Naive thymus-derived CD4-positive, alpha-beta T cell (primary cell): ENCODE data around the gene FOXP3. TPM values are rescaled to one million over a fixed set of nuclear protein-coding genes. Genes with fewer than 3 reads are reported as not detected.

Experiments
- ATAC-seq: fragments of 150-1000 bp; cut with Tn5 transposase; 2 replicates; pipeline ENCODE4 v1.10.0; 2021; ENCODE audit warnings: mild to moderate bottlenecking, moderate library complexity
- CTCF ChIA-PET: fragments of 350-600 bp; sonication (Branson Sonifier 250); formaldehyde crosslinking; loops from one replicate; lab custom pipeline; 2021; ENCODE audit warnings: antibody characterized with exemption; lab: Charles Lee
- POLR2A ChIA-PET: fragments of 350-600 bp; sonication (Branson Sonifier 250); formaldehyde crosslinking; loops from one replicate; lab custom pipeline; 2021; ENCODE audit warnings: antibody characterized with exemption, inconsistent platforms; lab: Charles Lee
- DNase-seq, 9 donors: peaks; one replicate each; pipeline versions ENCODE4 v3.0.0 to v3.0.0-alpha.2; 2020 to 2022; ENCODE audit warnings: mixed read lengths in 1 of 9
- H3K27ac ChIP-seq: one replicate; pipeline ENCODE4 v1.7.0; 2013; ENCODE audit warnings: mild to moderate bottlenecking, low read depth, low read length, moderate library complexity
- H3K27me3 ChIP-seq, 2 donors: one replicate each; pipeline ENCODE4 v1.7.0; 2013; ENCODE audit warnings: low read length in 2 of 2, mild to moderate bottlenecking in 2 of 2, moderate library complexity in 2 of 2; ENCODE audit not compliant: control insufficient read depth in 2 of 2, insufficient read depth in 2 of 2
- H3K36me3 ChIP-seq, 3 experiments: 1 replicate in 2 of 3; 2 replicates in 1 of 3; pipeline ENCODE4 v1.7.0; 2013; ENCODE audit warnings: low read length in 3 of 3, mild to moderate bottlenecking in 3 of 3, moderate library complexity in 1 of 3; ENCODE audit not compliant: insufficient read depth in 3 of 3, control insufficient read depth in 2 of 3
- H3K4me1 ChIP-seq, 2 donors: one replicate each; pipeline ENCODE4 v1.7.0; 2013; ENCODE audit warnings: low read length in 2 of 2, mild to moderate bottlenecking in 2 of 2, moderate library complexity in 1 of 2; ENCODE audit not compliant: control insufficient read depth in 2 of 2, insufficient read depth in 2 of 2
- H3K4me3 ChIP-seq: 2 replicates; pipeline ENCODE4 v1.7.0; 2013; ENCODE audit warnings: mild to moderate bottlenecking, low read length
- H3K9me3 ChIP-seq, 3 experiments: 1 replicate in 2 of 3; 2 replicates in 1 of 3; pipeline ENCODE4 v1.7.0; 2013; ENCODE audit warnings: low read length in 3 of 3; ENCODE audit not compliant: control insufficient read depth in 2 of 3
- H3K27ac Mint-ChIP-seq, 9 donors: one replicate each; pipeline ENCODE4 v1.8.0; 2020 to 2022; ENCODE audit warnings: mixed read lengths in 9 of 9, mild to moderate bottlenecking in 8 of 9, moderate library complexity in 5 of 9, inconsistent platforms in 2 of 9
- H3K27me3 Mint-ChIP-seq, 5 donors: one replicate each; pipeline ENCODE4 v1.8.0; 2021 to 2022; ENCODE audit warnings: mixed read lengths in 5 of 5, mild to moderate bottlenecking in 1 of 5
- H3K36me3 Mint-ChIP-seq, 5 donors: one replicate each; pipeline ENCODE4 v1.8.0; 2020 to 2022; ENCODE audit warnings: mixed read lengths in 5 of 5, mild to moderate bottlenecking in 3 of 5, inconsistent platforms in 1 of 5
- H3K4me1 Mint-ChIP-seq, 7 donors: one replicate each; pipeline ENCODE4 v1.8.0; 2020 to 2022; ENCODE audit warnings: mixed read lengths in 7 of 7, mild to moderate bottlenecking in 3 of 7, inconsistent platforms in 1 of 7
- H3K4me3 Mint-ChIP-seq, 10 donors: one replicate each; pipeline ENCODE4 v1.8.0; 2020 to 2022; ENCODE audit warnings: mild to moderate bottlenecking in 10 of 10, mixed read lengths in 10 of 10, moderate library complexity in 6 of 10, inconsistent platforms in 2 of 10
- H3K9me3 Mint-ChIP-seq, 11 donors: one replicate each; pipeline ENCODE4 v1.8.0; 2020 to 2022; ENCODE audit warnings: mixed read lengths in 11 of 11, mild to moderate bottlenecking in 4 of 11, inconsistent platforms in 1 of 11, moderate library complexity in 1 of 11
- intact Hi-C, 2 donors: fragments of 100-400 bp; cut with micrococcal nuclease; formaldehyde crosslinking; loops; one replicate each; pipeline ENCODE4 v1.15.1; 2023
- polyA plus RNA-seq, 2 donors: library from polyadenylated mRNA; unstranded; fragments of 300-500 nt; fragmentation: Illumina TruSeq; gene quantifications; one replicate each; pipeline ENCODE4 v1.2.3, GENCODE V29; 2021
- total RNA-seq, 6 experiments: library from RNA in 5 of 6; stranded (reverse) in 5 of 6; gene quantifications; 1 replicate in 5 of 6; 2 replicates in 1 of 6; pipeline ENCODE4 v1.2.3 and lab custom pipeline; 2021 to 2026

FOXP3 gene
- total and polyA plus RNA-seq, 7 experiments from 2014 or later = 0.35 to 25.3 (median 0.76) TPM

DNA sequence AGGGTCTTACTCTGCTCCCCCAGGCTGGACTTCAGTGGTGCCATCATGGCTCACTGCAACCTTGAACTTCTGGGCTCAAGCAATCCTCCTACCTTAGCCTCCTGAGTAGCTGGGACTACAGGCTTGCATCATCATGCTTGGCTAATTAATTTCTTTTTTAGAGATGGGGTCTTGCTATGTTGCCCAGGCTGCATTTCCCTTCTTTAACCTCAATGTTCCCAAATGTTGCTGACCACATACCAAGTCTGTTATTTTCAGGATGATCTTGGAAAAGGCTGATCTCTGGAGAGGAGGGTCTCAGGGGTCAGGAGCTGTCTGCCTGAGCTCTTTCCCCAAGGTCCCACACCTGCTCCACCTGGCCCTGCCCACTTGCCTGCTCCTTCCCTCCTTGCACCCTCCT, 44.4 kb downstream of the FOXP3 start:
- Mint-ChIP-seq H3K36me3 (no peaks in the 10 kb centered on the region), H3K4me3 (no peak overlapping the region), H3K27ac (no peak overlapping the region), H3K9me3 (no peaks in the 10 kb centered on the region), H3K27me3 (peaks cover 0 to 10% (median 0%) of the 10 kb centered on the region in 5 donors), H3K4me1 (peaks cover 0 to 4% (median 0%) of the 10 kb centered on the region in 7 donors)
- H3K36me3 ChIP-seq = no peaks in the 10 kb centered on the region
- no peaks in the 10 kb centered on the region for H3K4me1 ChIP-seq
- no peak overlapping the region for H3K27ac ChIP-seq
- no peak overlapping the region for H3K4me3 ChIP-seq
- no peak for ATAC-seq
- ChIA-PET POLR2A (interaction anchor here (0.6 kb wide), 1 partner anchor 40 kb away, joined by 3 read pairs; no protein-coding TSS in a partner anchor), CTCF (no interaction called here)
- no peak for DNase-seq
- intact Hi-C loops = no loop called here
- H3K27me3 ChIP-seq = no peaks in the 10 kb centered on the region
- H3K9me3 ChIP-seq = no peaks in the 10 kb centered on the region

- CTCF ChIA-PET = no interaction called here
- H3K9me3 Mint-ChIP-seq = peaks cover 0 to 4% (median 0%) of the 10 kb centered on the region in 11 donors
- POLR2A ChIA-PET = interaction anchor here (0.5 kb wide), 1 partner anchor 25 kb away, joined by 4 read pairs; no protein-coding TSS in a partner anchor
- no peaks in the 10 kb centered on the region for H3K27me3 ChIP-seq
- H3K4me1 Mint-ChIP-seq = no peaks in the 10 kb centered on the region
- H3K27ac Mint-ChIP-seq = no peak overlapping the region
- ATAC-seq (no peak), DNase-seq (no peak)
- no peak overlapping the region for H3K4me3 ChIP-seq
- no peaks in the 10 kb centered on the region for H3K4me1 ChIP-seq
- H3K9me3 ChIP-seq = no peaks in the 10 kb centered on the region
- intact Hi-C loops = no loop called here
- H3K4me3 Mint-ChIP-seq = no peak overlapping the region
- H3K36me3 Mint-ChIP-seq = peaks cover 0 to 3% (median 0%) of the 10 kb centered on the region in 5 donors
- no peaks in the 10 kb centered on the region for H3K36me3 ChIP-seq
- H3K27ac ChIP-seq = no peak overlapping the region
- peaks cover 0 to 8% (median 0%) of the 10 kb centered on the region in 5 donors for H3K27me3 Mint-ChIP-seq
Measured at GRCh38 chrX:49214996-49215526, 49.4 kb downstream of the FOXP3 start.

DNA sequence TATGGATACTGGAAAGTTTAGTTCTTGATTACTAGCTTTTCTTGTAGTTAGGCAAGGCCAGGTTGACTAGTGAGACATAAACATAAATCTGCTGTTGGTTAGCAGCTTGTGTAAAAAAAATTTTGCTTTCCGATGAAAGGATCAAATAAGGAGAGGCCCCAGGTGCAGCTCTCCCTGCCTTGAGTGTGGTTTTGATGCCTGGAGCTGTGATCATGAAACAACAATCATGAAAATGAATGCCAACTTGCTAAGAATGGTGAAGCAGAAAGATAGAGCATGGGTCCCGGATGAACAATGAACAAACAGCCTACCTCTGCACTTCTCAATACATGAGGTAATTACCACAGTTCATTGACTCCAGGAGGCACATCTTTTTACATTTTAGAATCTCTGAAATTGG, 50.1 kb downstream of the FOXP3 start:
- Mint-ChIP-seq H3K27ac (no peak overlapping the region), H3K4me3 (no peak overlapping the region), H3K27me3 (peaks cover 0 to 8% (median 0%) of the 10 kb centered on the region in 5 donors), H3K36me3 (peaks cover 0 to 3% (median 0%) of the 10 kb centered on the region in 5 donors), H3K9me3 (peaks cover 0 to 4% (median 0%) of the 10 kb centered on the region in 11 donors), H3K4me1 (no peaks in the 10 kb centered on the region)
- Histone ChIP-seq H3K27ac (no peak overlapping the region), H3K36me3 (no peaks in the 10 kb centered on the region), H3K27me3 (no peaks in the 10 kb centered on the region), H3K4me1 (no peaks in the 10 kb centered on the region), H3K9me3 (no peaks in the 10 kb centered on the region), H3K4me3 (no peak overlapping the region)
- ChIA-PET CTCF (no interaction called here), POLR2A (interaction anchor here (0.5 kb wide), 1 partner anchor 24 kb away, joined by 4 read pairs; no protein-coding TSS in a partner anchor)
- ATAC-seq (no peak), DNase-seq (no peak)
- intact Hi-C loops = no loop called here

DNA sequence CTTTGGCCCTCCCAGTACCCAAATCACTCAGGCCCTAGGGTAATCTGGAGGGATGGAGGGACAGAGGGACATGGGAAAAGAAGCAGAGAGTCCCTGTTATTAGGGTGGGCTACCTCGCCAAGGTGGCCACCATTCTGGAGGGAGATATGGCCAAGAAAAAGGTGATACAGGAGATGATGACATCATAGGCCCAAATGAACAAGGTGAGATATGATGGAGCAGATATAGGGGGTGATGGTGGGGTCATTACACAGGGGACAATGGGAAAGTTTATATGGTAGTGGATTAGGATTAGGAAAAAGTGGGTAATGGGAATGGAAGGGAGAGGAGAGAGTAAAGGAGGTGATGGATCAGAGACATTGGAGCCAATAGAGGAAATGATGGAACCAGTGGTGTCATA, 51.6 kb downstream of the FOXP3 start:
- intact Hi-C loops = no loop called here
- Histone ChIP-seq H3K27ac (no peak overlapping the region), H3K4me3 (no peak overlapping the region), H3K36me3 (no peaks in the 10 kb centered on the region), H3K4me1 (no peaks in the 10 kb centered on the region), H3K27me3 (no peaks in the 10 kb centered on the region), H3K9me3 (no peaks in the 10 kb centered on the region)
- ATAC-seq (no peak), DNase-seq (no peak)
- H3K27me3 Mint-ChIP-seq = peaks cover 0 to 8% (median 0%) of the 10 kb centered on the region in 5 donors
- H3K27ac Mint-ChIP-seq = no peak overlapping the region
- no peaks in the 10 kb centered on the region for H3K4me1 Mint-ChIP-seq
- H3K4me3 Mint-ChIP-seq = no peak overlapping the region
- CTCF ChIA-PET = no interaction called here
- POLR2A ChIA-PET = no interaction called here
- peaks cover 0 to 4% (median 0%) of the 10 kb centered on the region in 11 donors for H3K9me3 Mint-ChIP-seq
- peaks cover 0 to 3% (median 0%) of the 10 kb centered on the region in 5 donors for H3K36me3 Mint-ChIP-seq

GRCh38 chrX:49212209-49212608, 52.3 kb downstream of the FOXP3 start:
- H3K4me1 ChIP-seq = no peaks in the 10 kb centered on the region
- H3K4me3 Mint-ChIP-seq = no peak overlapping the region

GRCh38 chrX:49211074-49211473, 53.4 kb downstream of the FOXP3 start:
- H3K27ac ChIP-seq = no peak overlapping the region
- no peaks in the 10 kb centered on the region for H3K4me1 ChIP-seq
- Mint-ChIP-seq H3K4me3 (no peak overlapping the region), H3K9me3 (peaks cover 0 to 4% (median 0%) of the 10 kb centered on the region in 11 donors), H3K27ac (no peak overlapping the region), H3K36me3 (peaks cover 0 to 3% (median 0%) of the 10 kb centered on the region in 5 donors), H3K27me3 (peaks cover 0 to 8% (median 0%) of the 10 kb centered on the region in 5 donors), H3K4me1 (no peaks in the 10 kb centered on the region)
- intact Hi-C loops = no loop called here
- no peak overlapping the region for H3K4me3 ChIP-seq
- no peaks in the 10 kb centered on the region for H3K36me3 ChIP-seq
- no peaks in the 10 kb centered on the region for H3K9me3 ChIP-seq
- H3K27me3 ChIP-seq = no peaks in the 10 kb centered on the region
- ChIA-PET CTCF (no interaction called here), POLR2A (no interaction called here)
- DNase-seq (no peak), ATAC-seq (no peak)

More at GRCh38 chrX:49212209-49212608, 52.3 kb downstream of the FOXP3 start:
- no peak for DNase-seq
- H3K4me3 ChIP-seq = no peak overlapping the region
- Mint-ChIP-seq H3K36me3 (peaks cover 0 to 3% (median 0%) of the 10 kb centered on the region in 5 donors), H3K27me3 (peaks cover 0 to 8% (median 0%) of the 10 kb centered on the region in 5 donors), H3K4me1 (no peaks in the 10 kb centered on the region), H3K27ac (peak overlapping the region in 2 of 9 donors; percentile 2 to 48), H3K9me3 (peaks cover 0 to 4% (median 0%) of the 10 kb centered on the region in 11 donors)
- ChIA-PET CTCF (no interaction called here), POLR2A (no interaction called here)
- H3K27ac ChIP-seq = no peak overlapping the region
- H3K27me3 ChIP-seq = no peaks in the 10 kb centered on the region
- intact Hi-C loops = no loop called here
- no peaks in the 10 kb centered on the region for H3K36me3 ChIP-seq
- no peak for ATAC-seq
- no peaks in the 10 kb centered on the region for H3K9me3 ChIP-seq

DNA sequence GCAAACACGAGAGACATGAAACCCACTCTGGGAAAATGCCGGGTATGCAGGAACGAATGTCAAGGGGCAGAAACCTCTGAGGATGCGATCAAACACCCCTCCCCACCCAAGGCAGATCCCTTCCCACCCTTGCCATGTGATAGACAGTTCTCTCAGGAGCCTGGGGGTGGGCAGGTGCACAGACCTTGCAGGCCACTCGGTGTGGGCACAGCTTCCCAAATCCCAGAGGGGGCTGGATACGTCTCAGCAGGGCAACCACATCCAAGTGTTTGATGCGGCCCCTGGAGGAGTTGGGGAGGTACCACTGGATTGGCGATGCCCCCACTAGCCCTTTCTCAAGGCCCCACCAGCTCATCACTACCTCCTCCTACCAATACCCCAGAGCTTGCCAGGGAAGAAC, 54.1 kb downstream of the FOXP3 start:
- no peak for DNase-seq
- H3K9me3 ChIP-seq = no peaks in the 10 kb centered on the region
- no peaks in the 10 kb centered on the region for H3K27me3 ChIP-seq
- no peaks in the 10 kb centered on the region for H3K4me1 Mint-ChIP-seq
- H3K27ac Mint-ChIP-seq = no peak overlapping the region
- POLR2A ChIA-PET = no interaction called here
- intact Hi-C loops = no loop called here
- CTCF ChIA-PET = no interaction called here
- H3K4me3 ChIP-seq = no peak overlapping the region
- ATAC-seq = no peak
- H3K4me1 ChIP-seq = no peaks in the 10 kb centered on the region
- H3K9me3 Mint-ChIP-seq = peaks cover 0 to 4% (median 0%) of the 10 kb centered on the region in 11 donors
- peaks cover 0 to 3% (median 0%) of the 10 kb centered on the region in 5 donors for H3K36me3 Mint-ChIP-seq
- H3K27ac ChIP-seq = no peak overlapping the region
- peak overlapping the region in 1 of 10 donors; percentile 46 for H3K4me3 Mint-ChIP-seq
- H3K27me3 Mint-ChIP-seq = peaks cover 0 to 8% (median 0%) of the 10 kb centered on the region in 5 donors
- H3K36me3 ChIP-seq = no peaks in the 10 kb centered on the region
